Body of pancreas (tissue), 4 donors: ENCODE results near the gene VPS18. TPM values are rescaled to one million over a fixed set of nuclear protein-coding genes. Genes with fewer than 3 reads are reported as not detected.
A peak's percentile ranks its signal among the peaks of the same experiment; 100 is the strongest.

ENCODE experiments used
- ATAC-seq: fragments of 150-250 bp; one replicate; pipeline ENCODE4 v1.9.1; 2016
- DNase-seq, 4 donors: peaks; one replicate each; pipeline ENCODE4 v3.0.0-alpha.2; 2019
- H3K27ac ChIP-seq, 4 donors: fragments of 200-600 bp; sonication (generic); 1 replicate in 3 of 4; 2 replicates in 1 of 4; pipeline versions ENCODE4 v1.5.1 to v1.6.1; 2016 to 2019; ENCODE audit warnings: mild to moderate bottlenecking in 1 of 4, mixed read lengths in 1 of 4, moderate library complexity in 1 of 4
- H3K27me3 ChIP-seq, 2 donors: fragments of 200-600 bp; sonication (generic); one replicate each; pipeline ENCODE4 v1.6.0; 2016; ENCODE audit warnings: mild to moderate bottlenecking in 1 of 2
- H3K36me3 ChIP-seq, 2 donors: fragments of 200-600 bp; sonication (generic); replicated peaks in 1 of 2; 2 replicates each; pipeline ENCODE4 v1.5.1; 2016; ENCODE audit warnings: low read depth in 2 of 2; ENCODE audit not compliant: insufficient read depth in 1 of 2
- H3K4me1 ChIP-seq: fragments of 200-600 bp; sonication (generic); one replicate; pipeline ENCODE4 v1.6.0; 2016
- H3K4me3 ChIP-seq, 2 donors: fragments of 200-600 bp; sonication (generic); 1 replicate in 1 of 2; 2 replicates in 1 of 2; pipeline ENCODE4 v1.5.1; 2016 to 2019
- H3K9me3 ChIP-seq, 3 donors: fragments of 200-600 bp; sonication (generic); 1 replicate in 2 of 3; 2 replicates in 1 of 3; pipeline ENCODE4 v1.5.1; 2016
- POLR2A ChIP-seq, 3 donors: fragments of 450-650 bp; IDR thresholded peaks; one replicate each; pipeline ENCODE4 v1.6.1; 2016; ENCODE audit warnings: antibody characterized with exemption in 3 of 3, mild to moderate bottlenecking in 2 of 3
- WGBS, 2 donors: methylation state at CpG; one replicate each; pipeline ENCODE4 v1.1.5; 2017; 5-methylcytosine and 5-hydroxymethylcytosine counted together
- intact Hi-C: fragments of 100-400 bp; cut with DNase I; formaldehyde crosslinking; loops from one replicate; pipeline ENCODE4 v1.15.1; 2023
- total RNA-seq, 2 donors: library from RNA; depleted of rRNA; stranded (reverse); fragments of >200 nt; gene quantifications; one replicate each; pipeline ENCODE4 v1.1.0, GENCODE V29; 2016
- TF ChIP-seq, protein P1 (sequence below), 7 experiments: fragments of 450-650 bp in 4 of 7; fragments of 200-600 bp in 3 of 7; sonication (generic) in 3 of 7; IDR thresholded peaks; one replicate each; pipeline ENCODE4 v1.5.1; 2016 to 2019; ENCODE audit warnings: antibody characterized with exemption in 7 of 7

VPS18 gene
- total RNA-seq, 2 donors from 2014 or later: 10.9 to 14.8 TPM

DNA sequence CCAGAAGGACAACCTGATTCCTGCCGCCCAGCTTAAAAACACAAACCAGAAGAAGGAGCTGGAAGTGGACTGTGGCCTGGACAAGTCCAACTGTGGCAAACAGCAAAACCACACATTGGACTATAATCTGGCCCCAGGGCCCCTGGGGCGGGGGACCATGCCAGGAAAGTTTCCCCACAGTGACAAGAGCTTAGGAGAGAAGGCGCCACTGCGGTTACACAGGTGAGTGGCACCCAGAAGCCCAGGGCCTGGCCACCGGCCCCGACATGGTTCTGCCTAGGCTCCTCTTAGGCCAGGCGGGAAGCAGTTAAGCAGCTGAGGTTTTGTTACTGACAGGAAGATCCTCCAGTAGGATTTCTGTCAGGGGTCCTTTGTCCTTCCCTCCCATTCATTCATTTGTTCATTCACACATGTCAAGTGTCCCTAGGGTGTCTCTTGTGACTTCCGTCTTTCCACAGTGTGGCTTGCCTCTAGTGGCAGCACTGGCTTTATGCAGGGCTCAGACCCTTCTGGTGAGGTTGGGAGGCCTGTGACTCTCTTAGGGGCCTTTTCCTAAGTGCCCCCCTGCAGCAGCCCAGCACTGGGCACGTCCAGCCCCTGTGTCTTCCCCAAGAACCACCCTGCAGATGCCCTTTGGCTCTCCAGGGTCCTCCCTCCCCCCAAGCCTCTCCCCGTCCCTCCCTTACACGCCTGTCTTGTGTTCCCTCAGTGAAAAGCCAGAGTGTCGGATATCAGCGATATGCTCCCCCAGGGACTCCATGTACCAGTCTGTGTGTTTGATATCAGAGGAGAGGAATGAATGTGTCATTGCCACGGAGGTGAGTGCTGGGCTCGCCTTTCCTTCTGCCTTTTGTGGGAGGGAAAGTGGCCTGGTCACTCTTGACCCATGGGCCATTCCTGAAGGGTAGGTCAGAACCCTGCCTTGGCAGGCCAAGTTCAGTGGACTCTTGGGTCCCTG, 42.7 kb downstream of the VPS18 start:
- Histone ChIP-seq H3K4me1 (peaks cover 18% of the 10 kb centered on the region), H3K9me3 (no peaks in the 10 kb centered on the region), H3K27me3 (no peaks in the 10 kb centered on the region), H3K36me3 (no peaks in the 10 kb centered on the region), H3K4me3 (no peak overlapping the region), H3K27ac (no peak overlapping the region)
- intact Hi-C loops: no loop called here
- DNase-seq: no peak
- WGBS, 2 donors: 84 to 85% methylated on average over 14 to 15 of the region's 15 CpGs
- no peak for ATAC-seq
- TF ChIP-seq, protein P1, sequence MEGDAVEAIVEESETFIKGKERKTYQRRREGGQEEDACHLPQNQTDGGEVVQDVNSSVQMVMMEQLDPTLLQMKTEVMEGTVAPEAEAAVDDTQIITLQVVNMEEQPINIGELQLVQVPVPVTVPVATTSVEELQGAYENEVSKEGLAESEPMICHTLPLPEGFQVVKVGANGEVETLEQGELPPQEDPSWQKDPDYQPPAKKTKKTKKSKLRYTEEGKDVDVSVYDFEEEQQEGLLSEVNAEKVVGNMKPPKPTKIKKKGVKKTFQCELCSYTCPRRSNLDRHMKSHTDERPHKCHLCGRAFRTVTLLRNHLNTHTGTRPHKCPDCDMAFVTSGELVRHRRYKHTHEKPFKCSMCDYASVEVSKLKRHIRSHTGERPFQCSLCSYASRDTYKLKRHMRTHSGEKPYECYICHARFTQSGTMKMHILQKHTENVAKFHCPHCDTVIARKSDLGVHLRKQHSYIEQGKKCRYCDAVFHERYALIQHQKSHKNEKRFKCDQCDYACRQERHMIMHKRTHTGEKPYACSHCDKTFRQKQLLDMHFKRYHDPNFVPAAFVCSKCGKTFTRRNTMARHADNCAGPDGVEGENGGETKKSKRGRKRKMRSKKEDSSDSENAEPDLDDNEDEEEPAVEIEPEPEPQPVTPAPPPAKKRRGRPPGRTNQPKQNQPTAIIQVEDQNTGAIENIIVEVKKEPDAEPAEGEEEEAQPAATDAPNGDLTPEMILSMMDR (IDR thresholded peaks at IDR 0.05): no peak
- no peak for TF ChIP-seq POLR2A (IDR thresholded peaks at IDR 0.05)

DNA sequence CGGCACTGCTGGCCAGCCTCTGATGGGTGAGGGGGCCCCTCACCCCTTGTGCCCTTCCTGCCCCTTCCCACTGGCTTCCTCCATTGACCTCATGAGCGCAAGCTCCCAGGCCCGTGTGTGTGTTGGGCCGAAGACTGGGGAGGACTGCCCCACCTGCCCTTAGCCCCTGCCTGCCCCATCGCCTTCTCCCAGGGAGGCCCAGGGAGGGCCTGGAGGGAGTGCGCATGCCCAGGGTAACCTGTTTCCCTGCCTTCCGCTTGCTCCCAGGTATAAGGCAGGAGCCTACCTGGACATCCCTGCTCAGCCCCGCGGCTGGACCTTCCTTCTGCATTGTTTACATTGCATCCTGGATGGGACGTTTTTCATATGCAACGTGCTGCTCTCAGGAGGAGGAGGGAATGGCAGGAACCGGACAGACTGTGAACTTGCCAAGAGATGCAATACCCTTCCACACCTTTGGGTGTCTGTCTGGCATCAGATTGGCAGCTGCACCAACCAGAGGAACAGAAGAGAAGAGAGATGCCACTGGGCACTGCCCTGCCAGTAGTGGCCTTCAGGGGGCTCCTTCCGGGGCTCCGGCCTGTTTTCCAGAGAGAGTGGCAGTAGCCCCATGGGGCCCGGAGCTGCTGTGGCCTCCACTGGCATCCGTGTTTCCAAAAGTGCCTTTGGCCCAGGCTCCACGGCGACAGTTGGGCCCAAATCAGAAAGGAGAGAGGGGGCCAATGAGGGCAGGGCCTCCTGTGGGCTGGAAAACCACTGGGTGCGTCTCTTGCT, 43.7 kb downstream of the VPS18 start:
- H3K9me3 ChIP-seq: no peaks in the 10 kb centered on the region
- H3K27me3 ChIP-seq: no peaks in the 10 kb centered on the region
- H3K4me3 ChIP-seq: no peak overlapping the region
- no peaks in the 10 kb centered on the region for H3K36me3 ChIP-seq
- no peak for DNase-seq
- H3K27ac ChIP-seq: no peak overlapping the region
- no peak for ATAC-seq
- TF ChIP-seq, protein P1 (IDR thresholded peaks at IDR 0.05): peak in 4 of 7 experiments; percentile 23 to 36 (median 28)
- no peak for TF ChIP-seq POLR2A (IDR thresholded peaks at IDR 0.05)
- intact Hi-C loops: no loop called here
- peaks cover 17% of the 10 kb centered on the region for H3K4me1 ChIP-seq
- WGBS, 2 donors: 50 to 62% methylated on average over 17 to 19 of the region's 19 CpGs

DNA sequence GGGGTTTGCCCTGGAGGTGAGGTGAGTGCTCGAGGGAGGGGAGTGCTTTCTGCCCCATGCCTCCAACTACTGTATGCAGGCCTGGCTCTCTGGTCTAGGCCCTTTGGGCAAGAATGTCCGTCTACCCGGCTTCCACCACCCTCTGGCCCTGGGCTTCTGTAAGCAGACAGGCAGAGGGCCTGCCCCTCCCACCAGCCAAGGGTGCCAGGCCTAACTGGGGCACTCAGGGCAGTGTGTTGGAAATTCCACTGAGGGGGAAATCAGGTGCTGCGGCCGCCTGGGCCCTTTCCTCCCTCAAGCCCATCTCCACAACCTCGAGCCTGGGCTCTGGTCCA, 44.3 kb downstream of the VPS18 start:
- DNase-seq (no peak), ATAC-seq (no peak)
- H3K36me3 ChIP-seq: no peaks in the 10 kb centered on the region
- no peaks in the 10 kb centered on the region for H3K27me3 ChIP-seq
- no peaks in the 10 kb centered on the region for H3K9me3 ChIP-seq
- WGBS, 2 donors: 90 to 99% methylated on average over 4 to 6 of the region's 6 CpGs
- H3K4me3 ChIP-seq: no peak overlapping the region
- TF ChIP-seq POLR2A (IDR thresholded peaks at IDR 0.05): no peak
- TF ChIP-seq, protein P1 (IDR thresholded peaks at IDR 0.05): no peak
- H3K27ac ChIP-seq: no peak overlapping the region
- peaks cover 17% of the 10 kb centered on the region for H3K4me1 ChIP-seq
- intact Hi-C loops: no loop called here

DNA sequence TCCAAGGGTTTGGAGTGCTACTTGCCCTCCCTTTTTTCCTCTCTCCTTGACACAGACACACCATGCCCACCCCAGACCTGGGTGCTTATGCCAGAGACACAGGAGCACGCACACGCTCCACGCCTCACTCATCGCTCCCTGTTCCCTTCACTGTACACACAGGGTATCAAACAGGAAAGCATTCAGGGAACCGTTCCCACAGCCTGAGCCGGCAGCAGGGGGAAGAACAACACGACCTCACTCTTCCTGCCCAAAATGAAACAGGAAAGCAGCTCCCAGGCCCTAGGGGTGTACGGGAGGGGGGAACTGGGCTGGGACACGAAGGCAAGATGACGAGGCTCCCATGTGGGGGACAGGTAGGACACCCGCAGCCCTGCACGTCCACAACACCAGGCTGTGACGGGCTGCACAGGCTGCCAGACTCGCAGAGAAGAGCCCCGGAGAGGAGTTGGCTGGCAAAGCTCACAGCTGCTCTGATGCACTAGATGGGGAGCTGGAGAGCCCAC, 46.1 kb downstream of the VPS18 start:
- Histone ChIP-seq H3K27ac (peak overlapping the region in 2 of 4 donors; percentile 85 to 86), H3K4me1 (peaks cover 26% of the 10 kb centered on the region), H3K4me3 (no peak overlapping the region), H3K36me3 (no peaks in the 10 kb centered on the region), H3K9me3 (no peaks in the 10 kb centered on the region), H3K27me3 (no peaks in the 10 kb centered on the region)
- DNase-seq (no peak), ATAC-seq (no peak)
- TF ChIP-seq, protein P1 (IDR thresholded peaks at IDR 0.05): no peak
- no peak for TF ChIP-seq POLR2A (IDR thresholded peaks at IDR 0.05)
- 65 to 68% methylated on average over 15 of the region's 15 CpGs for WGBS, 2 donors
- intact Hi-C loops: no loop called here
